Activated naive CD4-positive, alpha-beta T cell treated with anti-CD3 and anti-CD28 coated beads, Interleukin-2, amount 50 U/mL, for 16 hours (primary cell): ENCODE data around the gene C11orf97.
"Not testable (repeated sequence)": the region's sequence is repeated elsewhere in the genome, so short reads cannot be mapped to it uniquely, and the experiment has no call there.

ENCODE experiments used
- DNase-seq: peaks from one replicate; pipeline ENCODE4 v3.0.0-alpha.2; 2020

C11orf97 gene

GRCh38 chr11:94511932-94512781 is at the start of gene C11orf97:
C11orf97 (plus strand) TSS chr11:94512461; CDS start chr11:94512529, 68 bp downstream.
- peak; percentile 50 for DNase-seq

- DNase-seq = no peak
Observed at GRCh38 chr11:94469416-94469815, 42.8 kb upstream of the C11orf97 start.

GRCh38 chr11:94472916-94473799 is 39.1 kb upstream of the C11orf97 start:
- DNase-seq = no peak

- DNase-seq = no peak
Observed at GRCh38 chr11:94477624-94478023, 34.6 kb upstream of the C11orf97 start.

GRCh38 chr11:94481342-94481741 is 30.9 kb upstream of the C11orf97 start:
- DNase-seq = no peak

- no peak for DNase-seq
Observed at GRCh38 chr11:94486068-94486467, 26.2 kb upstream of the C11orf97 start.

GRCh38 chr11:94493281-94494125 is 18.8 kb upstream of the C11orf97 start, which contains the start of the genes ANKRD49 and MRE11:
ANKRD49 (plus strand) TSS chr11:94493984; CDS start chr11:94496694, 2,710 bp downstream.
MRE11 (minus strand) TSS chr11:94493844; CDS start chr11:94492801, 1,043 bp downstream.
- peak; percentile 96 for DNase-seq

- DNase-seq = no peak
Observed at GRCh38 chr11:94494126-94494680, 18.1 kb upstream of the C11orf97 start.

- DNase-seq = no peak
Observed at GRCh38 chr11:94500181-94500580, 12.1 kb upstream of the C11orf97 start.

GRCh38 chr11:94501522-94501921 is 10.7 kb upstream of the C11orf97 start:
- DNase-seq = no peak

GRCh38 chr11:94504689-94505293 is 7.5 kb upstream of the C11orf97 start:
- no peak for DNase-seq

GRCh38 chr11:94506513-94506912 is 5.7 kb upstream of the C11orf97 start:
- DNase-seq = not testable (repeated sequence)

GRCh38 chr11:94507485-94507884 is 4.8 kb upstream of the C11orf97 start:
- DNase-seq = no peak

GRCh38 chr11:94513091-94513490 is 830 bp downstream of the C11orf97 start:
- no peak for DNase-seq

- no peak for DNase-seq
Observed at GRCh38 chr11:94515398-94515797, 3.1 kb downstream of the C11orf97 start.

- no peak for DNase-seq
Observed at GRCh38 chr11:94516725-94517124, 4.5 kb downstream of the C11orf97 start.

GRCh38 chr11:94518300-94518699 is 6.0 kb downstream of the C11orf97 start:
- no peak for DNase-seq

GRCh38 chr11:94519478-94520084 is 7.3 kb downstream of the C11orf97 start:
- DNase-seq = no peak

- DNase-seq = no peak
Observed at GRCh38 chr11:94521684-94522083, 9.4 kb downstream of the C11orf97 start.

GRCh38 chr11:94524341-94524740 is 12.1 kb downstream of the C11orf97 start:
- no peak for DNase-seq
